ENCODE measurements around the gene SOX8.
"Not testable (repeated sequence)": the region's sequence is repeated elsewhere in the genome, so short reads cannot be mapped to it uniquely, and the experiment has no call there.

SOX8 gene

GRCh38 chr16:981695-982144 lies at the start of gene SOX8:
SOX8 (plus strand) TSS chr16:981770; CDS start chr16:981923, 153 bp downstream.
- DNase-seq, result no peak

GRCh38 chr16:932831-933330 lies 48.7 kb upstream of the SOX8 start:
- DNase-seq, result no peak

GRCh38 chr16:933581-933980 lies 48.0 kb upstream of the SOX8 start:
- no peak for DNase-seq

GRCh38 chr16:934178-934577 lies 47.4 kb upstream of the SOX8 start:
- no peak for DNase-seq

GRCh38 chr16:935684-936083 lies 45.9 kb upstream of the SOX8 start:
- no peak for DNase-seq

- no peak for DNase-seq
These were observed 44.3 kb upstream of the SOX8 start for GRCh38 chr16:937311-937710.

GRCh38 chr16:937723-938122 lies 43.8 kb upstream of the SOX8 start:
- no peak for DNase-seq

- no peak for DNase-seq
These were observed 43.4 kb upstream of the SOX8 start for GRCh38 chr16:938136-938535.

- DNase-seq, result no peak
These were observed 42.8 kb upstream of the SOX8 start for GRCh38 chr16:938752-939151.

GRCh38 chr16:939311-939710 lies 42.3 kb upstream of the SOX8 start:
- no peak for DNase-seq

- DNase-seq, result no peak
These were observed 41.6 kb upstream of the SOX8 start for GRCh38 chr16:939941-940340.

GRCh38 chr16:942436-943060 lies 39.0 kb upstream of the SOX8 start:
- DNase-seq, result no peak

- no peak for DNase-seq
These were observed 37.6 kb upstream of the SOX8 start for GRCh38 chr16:943971-944370.

GRCh38 chr16:945271-946047 lies 36.1 kb upstream of the SOX8 start:
- no peak for DNase-seq

- no peak for DNase-seq
These were observed 35.5 kb upstream of the SOX8 start for GRCh38 chr16:946048-946395.

GRCh38 chr16:947255-947921 lies 34.2 kb upstream of the SOX8 start:
- no peak for DNase-seq

- DNase-seq, result not testable (repeated sequence)
These were observed 33.7 kb upstream of the SOX8 start for GRCh38 chr16:947922-948303.

GRCh38 chr16:948767-949166 lies 32.8 kb upstream of the SOX8 start:
- DNase-seq, result not testable (repeated sequence)

GRCh38 chr16:950733-951573 lies 30.6 kb upstream of the SOX8 start:
- not testable (repeated sequence) for DNase-seq

- no peak for DNase-seq
These were observed 29.8 kb upstream of the SOX8 start for GRCh38 chr16:951660-952301.

GRCh38 chr16:952321-952720 lies 29.2 kb upstream of the SOX8 start:
- no peak for DNase-seq

GRCh38 chr16:953818-954217 lies 27.8 kb upstream of the SOX8 start:
- DNase-seq, result not testable (repeated sequence)
